ENCODE measurements around the gene TFB1M. TPM values are rescaled to one million over a fixed set of nuclear protein-coding genes. Genes with fewer than 3 reads are reported as not detected.
"Not testable (repeated sequence)": the region's sequence is repeated elsewhere in the genome, so short reads cannot be mapped to it uniquely, and the experiment has no call there.

TFB1M gene
- polyA plus RNA-seq (2014; cell fraction: cytosol; rRNA removed): 13.4 and 19.8 TPM in 2 replicates
- 17.3 and 50.9 TPM in 2 replicates for polyA plus RNA-seq (2014; cell fraction: nucleus; rRNA removed)

GRCh38 chr6:155314092-155314772 is at the start of gene TFB1M:
TSS of gene TFB1M (minus strand) at chr6:155314484. CDS start at chr6:155314428, 56 bp downstream.
- DNase-seq (ENCODE audit: low spot score): peak; percentile 99

DNA sequence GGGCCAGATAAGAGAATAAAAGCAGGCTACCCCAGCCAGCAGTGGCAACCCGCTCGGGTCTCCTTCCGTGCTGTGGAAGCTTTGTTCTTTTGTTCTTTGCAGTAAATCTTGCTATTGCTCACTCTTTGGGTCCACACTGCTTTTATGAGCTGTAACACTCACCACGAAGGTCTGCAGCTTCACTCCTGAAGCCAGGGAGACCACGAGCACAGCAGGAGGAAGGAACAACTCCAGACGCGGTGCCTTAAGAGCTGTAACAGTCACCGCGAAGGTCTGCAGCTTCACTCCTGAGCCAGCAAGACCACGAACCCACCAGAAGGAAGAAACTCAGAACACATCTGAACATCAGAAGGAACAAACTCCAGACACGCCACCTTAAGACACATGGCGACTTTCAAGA is 49.7 kb upstream of the TFB1M start:
- DNase-seq (ENCODE audit: low spot score): not testable (repeated sequence)

GRCh38 chr6:155362968-155363632 is 48.8 kb upstream of the TFB1M start:
- not testable (repeated sequence) for DNase-seq (ENCODE audit: low spot score)

GRCh38 chr6:155354167-155354566 is 39.9 kb upstream of the TFB1M start:
- DNase-seq (ENCODE audit: low spot score): no peak

- no peak for DNase-seq (ENCODE audit: low spot score)
Observed at GRCh38 chr6:155352811-155353210, 38.5 kb upstream of the TFB1M start.

DNA sequence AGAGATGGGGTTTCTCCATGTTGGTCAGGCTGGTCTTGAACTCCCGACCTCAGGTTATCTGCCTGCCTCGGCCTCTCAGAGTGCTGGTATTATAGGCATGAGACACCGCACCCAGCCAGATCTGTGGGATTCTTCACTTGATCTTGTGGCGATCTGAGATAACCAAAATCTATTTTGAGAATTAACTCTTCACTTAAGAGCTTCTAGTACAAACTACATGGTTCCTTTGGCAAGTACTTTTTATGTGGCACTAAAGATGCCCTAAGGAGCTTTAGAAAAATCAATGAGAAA is 37.8 kb upstream of the TFB1M start:
- DNase-seq (ENCODE audit: low spot score): no peak

DNA sequence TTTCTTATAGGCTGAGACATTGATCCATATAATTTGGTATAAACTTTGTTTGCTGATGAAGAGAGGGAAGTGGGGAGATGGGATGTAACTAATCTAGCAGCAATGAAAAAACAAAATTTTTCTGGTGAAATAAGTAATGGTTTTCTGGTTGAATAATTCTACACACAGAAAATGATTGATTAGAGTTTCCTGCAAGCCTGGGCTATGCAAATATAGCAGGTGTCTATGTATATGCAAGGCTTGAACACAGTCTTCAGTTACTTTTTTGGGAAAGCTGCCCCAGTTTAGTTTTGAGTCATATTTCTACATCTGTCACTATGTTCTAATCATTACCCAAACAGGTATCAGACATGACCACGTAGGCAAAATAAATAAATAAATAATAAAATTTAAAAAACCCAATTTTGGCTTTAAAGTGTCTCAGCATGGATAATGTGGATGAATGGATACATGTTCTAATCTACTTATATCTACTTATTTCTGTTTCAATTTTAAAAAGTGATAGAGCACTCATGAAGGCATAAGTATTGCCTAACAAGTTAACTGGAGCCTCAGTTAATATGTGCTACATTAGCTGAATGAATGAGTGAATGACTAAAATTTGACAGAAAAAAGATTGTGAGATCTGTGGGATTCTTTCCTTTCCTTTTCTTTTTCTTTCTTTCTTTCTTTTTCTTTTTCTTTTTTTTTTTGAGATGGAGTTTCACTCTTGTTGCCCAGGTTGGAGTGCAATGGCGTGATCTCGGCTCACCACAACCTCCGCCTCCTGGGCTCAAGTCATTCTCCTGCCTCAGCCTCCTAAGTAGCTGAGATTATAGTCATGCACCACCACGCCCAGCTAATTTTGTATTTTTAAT is 37.2 kb upstream of the TFB1M start:
- DNase-seq (ENCODE audit: low spot score): no peak

GRCh38 chr6:155349956-155350355 is 35.7 kb upstream of the TFB1M start:
- no peak for DNase-seq (ENCODE audit: low spot score)

DNA sequence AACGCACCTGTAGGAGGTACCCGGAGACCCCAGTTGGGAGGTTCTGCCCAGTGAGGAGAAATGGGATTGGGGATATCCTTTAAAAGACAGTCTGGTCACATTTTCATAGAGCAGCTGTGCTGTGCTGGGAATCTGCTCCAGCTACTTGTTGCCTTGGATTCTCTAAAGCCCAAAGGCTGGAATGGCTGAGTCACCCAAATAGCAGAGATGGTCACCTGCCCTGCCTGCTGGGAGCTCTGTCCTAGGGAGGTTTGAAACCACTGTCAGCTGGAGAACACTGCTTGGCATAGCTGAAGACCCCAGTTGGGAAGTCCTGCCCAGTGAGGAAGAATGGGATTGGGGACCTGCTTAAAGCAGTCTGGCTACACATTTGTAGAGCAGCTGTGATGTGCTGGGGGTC is 34.8 kb upstream of the TFB1M start:
- DNase-seq (ENCODE audit: low spot score): no peak

GRCh38 chr6:155347800-155348199 is 33.5 kb upstream of the TFB1M start:
- DNase-seq (ENCODE audit: low spot score): no peak

- DNase-seq (ENCODE audit: low spot score): no peak
Observed at GRCh38 chr6:155346957-155347356, 32.7 kb upstream of the TFB1M start.

GRCh38 chr6:155344341-155345006 is 30.2 kb upstream of the TFB1M start:
- DNase-seq (ENCODE audit: low spot score): no peak

- DNase-seq (ENCODE audit: low spot score): no peak
Observed at GRCh38 chr6:155341130-155341828, 27.0 kb upstream of the TFB1M start.

DNA sequence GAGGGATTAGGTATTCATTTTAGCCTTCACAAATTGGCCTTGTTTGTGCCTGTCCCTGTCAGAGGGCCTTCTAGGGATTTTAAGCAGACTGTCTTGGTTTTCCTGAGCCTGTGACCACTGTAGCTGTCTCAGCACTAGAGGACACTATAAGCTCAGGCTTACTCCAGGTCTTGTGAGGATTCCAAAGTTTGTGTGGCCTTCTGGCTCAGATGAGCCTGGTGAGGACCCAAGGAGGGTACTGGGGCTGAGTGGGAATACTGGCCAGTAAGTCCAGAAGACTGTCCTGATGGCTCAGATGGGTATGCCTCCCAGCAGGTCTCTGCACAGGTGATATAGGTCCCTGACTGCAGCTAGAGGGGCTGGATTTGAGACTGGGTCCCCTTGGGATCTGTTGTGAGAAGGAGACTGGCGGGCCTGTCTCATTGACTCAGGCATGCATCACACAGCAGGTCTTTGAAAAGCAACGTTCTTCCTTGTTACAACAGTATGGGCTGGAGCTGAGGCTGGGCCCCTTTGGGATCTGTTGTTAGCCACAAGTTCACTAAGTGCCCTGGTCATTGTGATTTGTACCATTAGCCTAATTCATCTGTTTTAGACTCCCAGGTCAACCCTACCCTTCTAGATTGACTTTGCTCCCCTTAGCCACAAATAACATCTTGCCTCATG is 26.3 kb upstream of the TFB1M start:
- no peak for DNase-seq (ENCODE audit: low spot score)

DNA sequence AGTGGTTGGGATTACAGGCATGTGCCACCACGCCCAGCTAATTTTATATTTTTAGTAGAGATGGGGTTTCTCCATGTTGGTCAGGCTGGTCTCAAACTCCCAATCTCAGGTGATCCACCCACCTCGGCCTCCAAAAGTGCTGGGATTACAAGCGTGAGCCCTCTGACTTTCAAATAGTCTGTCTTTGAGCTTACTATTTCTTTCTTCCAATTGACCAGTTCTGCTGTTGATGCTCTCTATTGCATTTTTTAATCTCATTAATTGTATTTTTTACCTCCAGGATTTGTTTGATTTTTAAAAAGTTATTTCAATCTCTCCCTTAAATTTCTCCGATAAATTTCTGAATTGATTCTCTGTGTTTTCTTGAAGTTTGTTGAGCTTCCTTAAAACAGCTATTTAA is 25.6 kb upstream of the TFB1M start:
- not testable (repeated sequence) for DNase-seq (ENCODE audit: low spot score)

- not testable (repeated sequence) for DNase-seq (ENCODE audit: low spot score)
Observed at GRCh38 chr6:155338237-155338636, 24.0 kb upstream of the TFB1M start.

DNA sequence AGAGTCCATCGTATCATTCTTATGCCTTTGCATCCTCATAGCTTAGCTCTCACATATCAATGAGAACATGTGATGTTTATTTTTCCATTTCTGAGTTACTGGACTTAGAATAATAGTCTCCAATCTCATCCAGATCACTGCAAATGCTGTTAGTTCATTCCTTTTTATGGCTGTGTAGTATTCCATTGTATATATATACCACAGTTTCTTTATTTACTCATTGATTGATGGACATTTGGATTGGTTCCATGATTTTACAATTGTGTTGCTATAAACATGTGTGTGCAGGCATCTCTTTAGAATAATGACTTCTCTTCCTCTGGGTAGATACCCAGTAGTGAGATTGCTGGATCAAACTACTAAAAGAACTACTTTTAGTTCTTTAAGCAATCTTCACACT is 21.0 kb upstream of the TFB1M start:
- no peak for DNase-seq (ENCODE audit: low spot score)

DNA sequence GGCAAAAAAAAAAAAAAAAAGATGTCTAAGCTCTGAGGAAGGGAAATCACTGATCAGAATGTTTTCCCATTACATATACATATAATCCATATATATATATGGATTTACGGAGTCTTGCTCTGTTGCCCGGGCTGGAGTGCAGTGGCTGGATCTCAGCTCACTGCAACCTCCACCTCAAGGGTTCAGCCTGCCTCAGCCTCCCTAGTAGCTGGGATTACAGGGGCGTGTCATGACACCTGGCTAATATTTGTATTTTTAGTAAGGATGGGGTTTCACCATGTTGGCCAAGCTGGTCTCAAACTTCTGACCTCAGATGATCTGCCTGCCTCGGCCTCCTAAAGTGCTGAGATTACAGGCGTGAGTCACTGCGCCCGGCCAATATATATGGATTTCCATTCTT is 19.8 kb upstream of the TFB1M start:
- not testable (repeated sequence) for DNase-seq (ENCODE audit: low spot score)

GRCh38 chr6:155333414-155333813 is 19.1 kb upstream of the TFB1M start:
- no peak for DNase-seq (ENCODE audit: low spot score)

GRCh38 chr6:155330922-155331321 is 16.6 kb upstream of the TFB1M start:
- DNase-seq (ENCODE audit: low spot score): no peak
